ENCODE results near the gene ASAP3.

ASAP3 gene

DNA sequence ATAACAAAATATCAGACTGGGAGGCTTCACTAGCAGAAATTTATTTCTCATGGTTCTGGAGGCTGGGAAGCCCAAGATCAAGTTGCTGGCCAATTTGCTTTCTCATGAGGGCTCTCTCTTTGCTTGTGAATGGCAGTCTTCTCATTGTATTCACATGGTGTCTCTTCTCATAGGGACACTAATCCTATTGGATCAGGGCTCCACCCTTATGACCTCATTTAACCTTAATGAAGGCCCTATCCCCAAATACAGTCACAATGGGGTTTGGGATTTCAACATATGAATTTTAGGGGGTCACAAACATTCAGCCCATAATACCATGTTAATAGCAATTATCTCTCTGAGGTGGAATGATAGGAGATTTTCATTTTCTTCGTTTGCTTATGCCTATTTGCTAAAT lies 84.8 kb downstream of the ASAP3 start:
- no peak for ATAC-seq (replicated peaks; ENCODE audit: extremely low read depth, poor library complexity, severe bottlenecking)
- H3K4me1 Mint-ChIP-seq: peaks cover 4% of the 10 kb centered on the region
- H3K27ac Mint-ChIP-seq (ENCODE audit: low read depth): no peak overlapping the region
- no peak for DNase-seq (ENCODE audit: low spot score in 2 of 2)
- no peaks in the 10 kb centered on the region for H3K27me3 Mint-ChIP-seq
- H3K9me3 Mint-ChIP-seq: no peaks in the 10 kb centered on the region
- H3K36me3 Mint-ChIP-seq (ENCODE audit: insufficient read depth): no peaks in the 10 kb centered on the region
- H3K4me3 Mint-ChIP-seq: no peak overlapping the region

DNA sequence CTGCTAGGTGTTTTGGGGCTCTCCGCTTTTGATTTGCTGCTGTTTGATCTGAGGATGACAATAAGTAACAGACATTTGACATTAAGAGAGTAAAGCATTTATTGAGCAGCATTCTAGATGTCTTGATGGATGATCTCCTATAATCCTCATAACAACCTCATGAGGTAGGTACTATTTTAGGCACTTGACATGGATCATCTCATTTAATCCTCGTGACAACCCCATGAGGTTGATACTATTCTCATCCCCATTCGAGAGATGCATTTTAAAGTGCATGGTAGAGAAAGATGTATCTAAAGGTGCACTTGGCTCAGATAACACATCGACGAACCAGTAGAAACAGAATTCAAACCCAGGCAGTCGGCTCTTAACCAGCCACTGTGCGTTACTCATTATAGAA lies 86.1 kb downstream of the ASAP3 start:
- no peaks in the 10 kb centered on the region for H3K36me3 Mint-ChIP-seq (ENCODE audit: insufficient read depth)
- DNase-seq (ENCODE audit: low spot score in 2 of 2): no peak
- H3K4me3 Mint-ChIP-seq: no peak overlapping the region
- no peak for ATAC-seq (replicated peaks; ENCODE audit: extremely low read depth, poor library complexity, severe bottlenecking)
- no peaks in the 10 kb centered on the region for H3K9me3 Mint-ChIP-seq
- H3K27me3 Mint-ChIP-seq: no peaks in the 10 kb centered on the region
- no peak overlapping the region for H3K27ac Mint-ChIP-seq (ENCODE audit: low read depth)
- H3K4me1 Mint-ChIP-seq: no peaks in the 10 kb centered on the region

- no peaks in the 10 kb centered on the region for H3K36me3 Mint-ChIP-seq (ENCODE audit: insufficient read depth)
- H3K27me3 Mint-ChIP-seq: no peaks in the 10 kb centered on the region
- H3K27ac Mint-ChIP-seq (ENCODE audit: low read depth): no peak overlapping the region
- H3K9me3 Mint-ChIP-seq: no peaks in the 10 kb centered on the region
- H3K4me3 Mint-ChIP-seq: no peak overlapping the region
- H3K4me1 Mint-ChIP-seq: no peaks in the 10 kb centered on the region
- ATAC-seq (replicated peaks; ENCODE audit: extremely low read depth, poor library complexity, severe bottlenecking): no peak
- no peak for DNase-seq (ENCODE audit: low spot score in 2 of 2)
Observed at GRCh38 chr1:23396380-23396779, 87.6 kb downstream of the ASAP3 start.

GRCh38 chr1:23395849-23396248 lies 88.1 kb downstream of the ASAP3 start:
- Mint-ChIP-seq H3K36me3 (ENCODE audit: insufficient read depth) (no peaks in the 10 kb centered on the region), H3K27ac (ENCODE audit: low read depth) (no peak overlapping the region), H3K27me3 (no peaks in the 10 kb centered on the region), H3K4me1 (no peaks in the 10 kb centered on the region), H3K4me3 (no peak overlapping the region), H3K9me3 (no peaks in the 10 kb centered on the region)
- ATAC-seq (replicated peaks; ENCODE audit: extremely low read depth, poor library complexity, severe bottlenecking) (no peak), DNase-seq (ENCODE audit: low spot score in 2 of 2) (no peak)

DNA sequence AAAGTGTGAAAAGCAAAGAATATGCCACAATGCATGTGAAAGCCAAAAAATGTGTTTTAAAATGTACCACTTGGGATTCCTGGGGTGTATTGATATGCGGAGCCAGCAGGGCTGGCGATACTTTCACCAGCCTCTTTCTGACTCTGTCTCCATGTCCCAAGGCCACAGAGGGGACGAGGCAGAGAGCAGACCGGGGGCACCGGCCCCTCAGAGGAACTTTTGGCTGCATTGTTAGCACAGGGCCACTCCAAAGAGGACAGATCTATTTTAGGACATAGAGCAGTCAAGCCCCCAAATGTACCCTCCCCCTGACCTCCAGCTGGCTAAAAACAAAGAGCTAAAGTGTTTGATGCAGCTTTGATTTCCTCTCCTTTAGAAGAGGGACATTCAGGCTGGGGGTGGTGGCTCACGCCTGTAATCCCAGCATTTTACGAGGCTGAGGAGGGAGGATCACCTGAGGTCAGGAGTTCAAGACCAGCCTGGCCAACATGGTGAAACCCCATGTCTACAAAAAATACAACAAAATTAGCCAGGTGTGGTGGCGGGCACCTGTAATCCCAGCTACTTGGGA lies 88.7 kb downstream of the ASAP3 start:
- no peak overlapping the region for H3K4me3 Mint-ChIP-seq
- no peaks in the 10 kb centered on the region for H3K9me3 Mint-ChIP-seq
- DNase-seq (ENCODE audit: low spot score in 2 of 2) (no peak), ATAC-seq (replicated peaks; ENCODE audit: extremely low read depth, poor library complexity, severe bottlenecking) (no peak)
- no peaks in the 10 kb centered on the region for H3K27me3 Mint-ChIP-seq
- no peak overlapping the region for H3K27ac Mint-ChIP-seq (ENCODE audit: low read depth)
- no peaks in the 10 kb centered on the region for H3K4me1 Mint-ChIP-seq
- H3K36me3 Mint-ChIP-seq (ENCODE audit: insufficient read depth): no peaks in the 10 kb centered on the region

DNA sequence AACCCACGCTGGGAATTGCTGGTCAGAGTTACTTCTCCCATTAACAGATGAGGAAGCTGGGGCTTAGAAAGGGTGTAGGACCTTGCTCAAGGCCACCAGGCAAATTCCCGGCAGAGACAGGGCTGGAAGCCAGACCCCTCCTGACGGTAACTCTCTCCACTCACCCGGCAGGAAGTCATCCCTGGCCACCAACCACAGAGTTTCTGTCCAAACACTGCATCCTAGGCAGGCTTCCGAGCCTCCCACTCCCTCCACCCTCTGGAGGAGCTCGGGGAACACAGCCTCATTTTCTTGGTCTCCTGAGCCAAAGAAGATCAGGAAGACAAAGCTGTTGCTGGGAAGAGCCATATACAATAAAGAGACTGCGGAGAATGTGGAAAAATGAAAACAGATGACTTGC lies 89.3 kb downstream of the ASAP3 start:
- H3K9me3 Mint-ChIP-seq: no peaks in the 10 kb centered on the region

DNA sequence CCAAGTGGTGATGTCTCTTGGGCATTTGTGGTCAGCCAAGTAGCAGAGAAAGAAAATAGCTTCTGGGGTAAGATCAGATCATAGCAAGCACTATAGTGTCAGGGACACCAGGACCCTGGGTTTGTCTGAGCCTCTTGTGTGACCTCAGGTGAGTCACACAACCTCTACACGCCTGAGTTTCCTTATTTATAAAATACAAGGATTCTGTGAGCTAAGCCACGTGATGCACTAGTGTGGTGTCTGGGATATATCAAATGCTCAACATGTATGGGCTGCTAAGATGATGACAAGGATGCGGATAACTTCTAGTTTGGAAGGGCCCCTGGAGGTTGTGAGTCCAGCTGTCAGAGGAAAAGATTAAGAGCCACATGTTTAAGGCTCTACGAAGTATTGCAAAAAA lies 89.8 kb downstream of the ASAP3 start:
- H3K4me1 Mint-ChIP-seq: no peaks in the 10 kb centered on the region
- no peak overlapping the region for H3K4me3 Mint-ChIP-seq
- H3K36me3 Mint-ChIP-seq (ENCODE audit: insufficient read depth): no peaks in the 10 kb centered on the region
- ATAC-seq (replicated peaks; ENCODE audit: extremely low read depth, poor library complexity, severe bottlenecking) (no peak), DNase-seq (ENCODE audit: low spot score in 2 of 2) (no peak)
- H3K27ac Mint-ChIP-seq (ENCODE audit: low read depth): no peak overlapping the region
- H3K27me3 Mint-ChIP-seq: no peaks in the 10 kb centered on the region
- H3K9me3 Mint-ChIP-seq: no peaks in the 10 kb centered on the region

More for the DNA sequence above, 89.3 kb downstream of the ASAP3 start:
- DNase-seq (ENCODE audit: low spot score in 2 of 2) (no peak), ATAC-seq (replicated peaks; ENCODE audit: extremely low read depth, poor library complexity, severe bottlenecking) (no peak)
- Mint-ChIP-seq H3K36me3 (ENCODE audit: insufficient read depth) (no peaks in the 10 kb centered on the region), H3K27me3 (no peaks in the 10 kb centered on the region), H3K27ac (ENCODE audit: low read depth) (no peak overlapping the region), H3K4me1 (no peaks in the 10 kb centered on the region), H3K4me3 (no peak overlapping the region)

DNA sequence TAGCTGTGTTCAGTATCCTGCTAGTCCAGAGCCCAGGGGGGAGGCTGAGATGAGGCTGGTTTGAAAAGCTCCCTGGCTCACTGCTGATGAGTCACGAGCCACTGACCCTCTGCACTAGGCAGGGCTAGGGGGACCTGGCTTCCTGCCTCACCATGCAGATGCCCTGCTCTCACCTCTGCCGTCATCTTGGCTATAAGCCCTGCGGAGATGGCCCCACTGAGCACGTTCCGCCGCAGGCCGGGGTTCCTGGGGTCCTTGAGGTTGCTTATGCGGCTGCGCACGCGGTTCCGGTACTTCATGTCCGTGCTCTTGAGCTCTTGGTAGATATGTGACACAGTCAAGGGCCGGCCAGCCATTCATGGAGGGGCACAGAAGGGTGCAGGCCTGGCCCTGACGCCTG lies 90.3 kb downstream of the ASAP3 start:
- H3K27me3 Mint-ChIP-seq: no peaks in the 10 kb centered on the region
- no peak for DNase-seq (ENCODE audit: low spot score in 2 of 2)
- no peaks in the 10 kb centered on the region for H3K4me1 Mint-ChIP-seq
- no peak overlapping the region for H3K27ac Mint-ChIP-seq (ENCODE audit: low read depth)
- no peak overlapping the region for H3K4me3 Mint-ChIP-seq
- H3K36me3 Mint-ChIP-seq (ENCODE audit: insufficient read depth): no peaks in the 10 kb centered on the region
- no peaks in the 10 kb centered on the region for H3K9me3 Mint-ChIP-seq
- ATAC-seq (replicated peaks; ENCODE audit: extremely low read depth, poor library complexity, severe bottlenecking): no peak

- ATAC-seq (replicated peaks; ENCODE audit: extremely low read depth, poor library complexity, severe bottlenecking): no peak
- no peak overlapping the region for H3K4me3 Mint-ChIP-seq
- no peaks in the 10 kb centered on the region for H3K36me3 Mint-ChIP-seq (ENCODE audit: insufficient read depth)
- peaks cover 2% of the 10 kb centered on the region for H3K27me3 Mint-ChIP-seq
- H3K4me1 Mint-ChIP-seq: no peaks in the 10 kb centered on the region
- H3K9me3 Mint-ChIP-seq: no peaks in the 10 kb centered on the region
- no peak overlapping the region for H3K27ac Mint-ChIP-seq (ENCODE audit: low read depth)
- DNase-seq (ENCODE audit: low spot score in 2 of 2): no peak
Observed at GRCh38 chr1:23392125-23392855, 91.7 kb downstream of the ASAP3 start.

DNA sequence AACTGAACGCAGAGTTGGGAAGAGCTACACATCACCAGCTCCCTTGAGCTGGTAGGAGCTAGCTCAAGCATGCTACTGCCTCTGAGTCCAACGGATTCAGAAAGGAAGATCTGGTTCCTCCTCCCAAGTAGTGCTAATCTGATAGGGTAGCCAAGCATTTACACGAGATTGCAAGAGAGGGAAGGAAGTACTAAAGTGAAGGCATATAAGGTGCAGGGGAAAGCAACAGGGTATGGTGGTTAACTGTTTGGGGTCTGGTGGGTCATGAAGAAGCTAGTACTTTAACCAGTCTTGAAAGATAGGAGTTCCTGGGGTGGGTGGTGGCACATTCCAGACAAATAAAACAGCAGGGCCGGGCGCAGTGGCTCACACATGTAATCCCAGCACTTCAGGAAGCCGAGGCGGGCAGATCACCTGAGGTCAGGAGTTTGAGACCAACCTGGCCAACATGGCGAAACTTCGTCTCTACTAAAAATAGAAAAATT lies 94.1 kb downstream of the ASAP3 start:
- no peaks in the 10 kb centered on the region for H3K36me3 Mint-ChIP-seq (ENCODE audit: insufficient read depth)
- no peaks in the 10 kb centered on the region for H3K9me3 Mint-ChIP-seq
- peaks cover 9% of the 10 kb centered on the region for H3K27me3 Mint-ChIP-seq
- H3K4me3 Mint-ChIP-seq: no peak overlapping the region
- no peak overlapping the region for H3K27ac Mint-ChIP-seq (ENCODE audit: low read depth)
- H3K4me1 Mint-ChIP-seq: no peaks in the 10 kb centered on the region
- DNase-seq (ENCODE audit: low spot score in 2 of 2): no peak
- ATAC-seq (replicated peaks; ENCODE audit: extremely low read depth, poor library complexity, severe bottlenecking): no peak

GRCh38 chr1:23387494-23387893 lies 96.5 kb downstream of the ASAP3 start:
- H3K4me3 Mint-ChIP-seq: no peak overlapping the region
- no peaks in the 10 kb centered on the region for H3K36me3 Mint-ChIP-seq (ENCODE audit: insufficient read depth)
- peaks cover 9% of the 10 kb centered on the region for H3K27me3 Mint-ChIP-seq
- DNase-seq (ENCODE audit: low spot score in 2 of 2): no peak
- H3K9me3 Mint-ChIP-seq: no peaks in the 10 kb centered on the region
- H3K4me1 Mint-ChIP-seq: no peaks in the 10 kb centered on the region
- no peak for ATAC-seq (replicated peaks; ENCODE audit: extremely low read depth, poor library complexity, severe bottlenecking)
- H3K27ac Mint-ChIP-seq (ENCODE audit: low read depth): no peak overlapping the region

- no peak for ATAC-seq (replicated peaks; ENCODE audit: extremely low read depth, poor library complexity, severe bottlenecking)
- Mint-ChIP-seq H3K9me3 (no peaks in the 10 kb centered on the region), H3K36me3 (ENCODE audit: insufficient read depth) (no peaks in the 10 kb centered on the region), H3K4me3 (no peak overlapping the region), H3K27me3 (peaks cover 9% of the 10 kb centered on the region), H3K4me1 (no peaks in the 10 kb centered on the region), H3K27ac (ENCODE audit: low read depth) (no peak overlapping the region)
- DNase-seq (ENCODE audit: low spot score in 2 of 2): no peak
Observed at GRCh38 chr1:23385119-23385621, 98.8 kb downstream of the ASAP3 start.

GRCh38 chr1:23384312-23385058 lies 99.5 kb downstream of the ASAP3 start:
- no peaks in the 10 kb centered on the region for H3K9me3 Mint-ChIP-seq
- H3K36me3 Mint-ChIP-seq (ENCODE audit: insufficient read depth): no peaks in the 10 kb centered on the region
- no peaks in the 10 kb centered on the region for H3K4me1 Mint-ChIP-seq
- ATAC-seq (replicated peaks; ENCODE audit: extremely low read depth, poor library complexity, severe bottlenecking) (no peak), DNase-seq (ENCODE audit: low spot score in 2 of 2) (no peak)
- peaks cover 9% of the 10 kb centered on the region for H3K27me3 Mint-ChIP-seq
- H3K27ac Mint-ChIP-seq (ENCODE audit: low read depth): no peak overlapping the region
- no peak overlapping the region for H3K4me3 Mint-ChIP-seq

All from central memory CD8-positive, alpha-beta T cell (primary cell).